HCT116 (cell line): Measurements from ENCODE around the gene SLC39A1. TPM values are rescaled to one million over a fixed set of nuclear protein-coding genes. Genes with fewer than 3 reads are reported as not detected.
"Not testable (repeated sequence)": the region's sequence is repeated elsewhere in the genome, so short reads cannot be mapped to it uniquely, and the experiment has no call there.

Experiments used
- ATAC-seq: fragments of 200-7000 bp; cut with Tn5 transposase; 2 replicates; pipeline ENCODE4 v1.9.1; 2020; ENCODE audit warnings: mild to moderate bottlenecking, moderate library complexity
- BruUV-seq: library from RNA; stranded (reverse); fragments of 400-500 nt; replicated peaks from 2 replicates; lab custom pipeline; 2021; lab: Mats Ljungman, UMichigan
- CTCF ChIA-PET: fragments of 300-600 bp; sonication (Branson Sonifier 250); formaldehyde crosslinking; loops from one replicate; lab custom pipeline; 2021; ENCODE audit warnings: antibody characterized with exemption; lab: Charles Lee
- POLR2A ChIA-PET: fragments of 300-600, 350-600 bp; sonication (Branson Sonifier 250); formaldehyde crosslinking; loops from one replicate; lab custom pipeline; 2021; ENCODE audit warnings: antibody characterized with exemption; lab: Charles Lee
- RAD21 ChIA-PET, 2 experiments: fragments of 300-600 bp; sonication (Branson Sonifier 250); formaldehyde crosslinking; loops; one replicate each; lab custom pipeline; 2023; ENCODE audit warnings: low total read pairs in 2 of 2; ENCODE audit not compliant: uncharacterized antibody in 2 of 2, unreplicated experiment in 2 of 2, low non-redundant PET in 1 of 2; lab: Charles Lee
- DNase-seq: peaks from one replicate; pipeline ENCODE4 v3.0.0-alpha.2; 2010; ENCODE audit warnings: low read depth, low spot score
- H2AFZ ChIP-seq: fragments of 200-600 bp; shearing (Covaris generic), sonication (generic); 2 replicates; pipeline ENCODE4 v1.6.1; 2017; ENCODE audit warnings: low read depth, mixed run types, mixed read lengths, antibody characterized with exemption, low read length; ENCODE audit not compliant: poor library complexity, severe bottlenecking
- H3K27ac ChIP-seq: 2 replicates; pipeline ENCODE4 v1.5.1; 2012; ENCODE audit warnings: low read depth, low read length
- H3K27me3 ChIP-seq: fragments of 200-600 bp; sonication (generic); 2 replicates; pipeline ENCODE4 v1.6.1; 2016; ENCODE audit warnings: mixed run types, low read length, mixed read lengths; ENCODE audit not compliant: insufficient read depth
- H3K36me3 ChIP-seq, 2 experiments: fragments of 200-500 bp in 1 of 2; fragments of 200-600 bp in 1 of 2; sonication (Bioruptor generic) in 1 of 2; sonication (generic) in 1 of 2; 2 replicates each; pipeline versions ENCODE4 v1.5.1 to v1.6.1; 2014 to 2016; ENCODE audit warnings: low read length in 2 of 2, inconsistent platforms in 1 of 2, mixed read lengths in 1 of 2, mixed run types in 1 of 2; ENCODE audit not compliant: insufficient read depth in 2 of 2, control insufficient read depth in 1 of 2
- H3K4me1 ChIP-seq, 2 experiments: fragments of 200-600 bp in 1 of 2; sonication (generic) in 1 of 2; 2 replicates each; pipeline versions ENCODE4 v1.5.1 to v1.6.1; 2012 to 2017; ENCODE audit warnings: low read length in 2 of 2, inconsistent platforms in 1 of 2, mild to moderate bottlenecking in 1 of 2, mixed read lengths in 1 of 2, mixed run types in 1 of 2, moderate library complexity in 1 of 2; ENCODE audit not compliant: insufficient read depth in 2 of 2, control insufficient read depth in 1 of 2
- H3K4me2 ChIP-seq: fragments of 200-600 bp; sonication (generic); 2 replicates; pipeline ENCODE4 v1.6.1; 2017; ENCODE audit warnings: mixed run types, low read length, mixed read lengths
- H3K4me3 ChIP-seq, 2 experiments: fragments of 200-600 bp in 1 of 2; sonication (generic) in 1 of 2; replicated peaks in 1 of 2; 2 replicates each; pipeline ENCODE4 v1.5.1; 2011 to 2016; ENCODE audit warnings: low read length in 2 of 2, control low read depth in 1 of 2, low read depth in 1 of 2, mild to moderate bottlenecking in 1 of 2, mixed read lengths in 1 of 2, mixed run types in 1 of 2
- H3K79me2 ChIP-seq: fragments of 200-600 bp; sonication (generic); 2 replicates; pipeline ENCODE4 v1.6.1; 2017; ENCODE audit warnings: mild to moderate bottlenecking, mixed run types, low read length, moderate library complexity, mixed read lengths; ENCODE audit not compliant: insufficient read depth
- H3K9ac ChIP-seq: fragments of 200-600 bp; sonication (generic); 2 replicates; pipeline ENCODE4 v1.6.1; 2016; ENCODE audit warnings: low read length, mixed read lengths
- H3K9me2 ChIP-seq: fragments of 200-600 bp; sonication (generic), shearing (Covaris generic); 2 replicates; pipeline ENCODE4 v1.6.1; 2017; ENCODE audit warnings: mixed run types, mild to moderate bottlenecking, moderate library complexity; ENCODE audit not compliant: insufficient read depth
- H3K9me3 ChIP-seq, 2 experiments: fragments of 200-500 bp in 1 of 2; fragments of 200-600 bp in 1 of 2; sonication (Bioruptor generic) in 1 of 2; sonication (generic) in 1 of 2; 2 replicates each; pipeline ENCODE4 v1.6.1; 2014 to 2017; ENCODE audit warnings: low read length in 2 of 2, mixed read lengths in 2 of 2, inconsistent platforms in 1 of 2, low read depth in 1 of 2, mild to moderate bottlenecking in 1 of 2, mixed run types in 1 of 2, moderate library complexity in 1 of 2; ENCODE audit not compliant: control insufficient read depth in 1 of 2, insufficient read depth in 1 of 2
- H4K20me1 ChIP-seq: fragments of 200-600 bp; sonication (generic), shearing (Covaris generic); 2 replicates; pipeline ENCODE4 v1.6.1; 2017; ENCODE audit warnings: mixed run types, mild to moderate bottlenecking, moderate library complexity; ENCODE audit not compliant: insufficient read depth
- CBX3 ChIP-seq: IDR thresholded peaks from 2 replicates; pipeline ENCODE4 v1.6.1; 2012; ENCODE audit warnings: low read depth
- CEBPB ChIP-seq: IDR thresholded peaks from 2 replicates; pipeline ENCODE4 v1.6.1; 2012; ENCODE audit warnings: low read depth
- CTCF ChIP-seq, 3 experiments: fragments of 200-600 bp in 1 of 3; sonication (generic) in 1 of 3; IDR thresholded peaks in 2 of 3; conservative IDR thresholded peaks in 1 of 3; 2 replicates each; pipeline ENCODE4 v1.5.1; 2012 to 2017; ENCODE audit warnings: low read depth in 2 of 3, low read length in 2 of 3, antibody characterized with exemption in 1 of 3, borderline replicate concordance in 1 of 3, control low read depth in 1 of 3, mild to moderate bottlenecking in 1 of 3, mixed read lengths in 1 of 3, mixed run types in 1 of 3, moderate library complexity in 1 of 3; ENCODE audit not compliant: insufficient read depth in 1 of 3
- EGR1 ChIP-seq: IDR thresholded peaks from 2 replicates; pipeline ENCODE4 v1.6.1; 2012; ENCODE audit warnings: low read depth
- ELF1 ChIP-seq: IDR thresholded peaks from 2 replicates; pipeline ENCODE4 v1.6.1; 2012; ENCODE audit warnings: low read depth, borderline replicate concordance
- EZH2 ChIP-seq: fragments of 200-600 bp; sonication (generic); IDR thresholded peaks from 2 replicates; pipeline ENCODE4 v1.6.1; 2017; ENCODE audit warnings: antibody characterized with exemption, mixed run types
- EZH2phosphoT487 ChIP-seq: fragments of 200-600 bp; IDR thresholded peaks from 2 replicates; pipeline ENCODE4 v1.6.1; 2018; ENCODE audit warnings: antibody characterized with exemption, borderline replicate concordance
- FOSL1 ChIP-seq: IDR thresholded peaks from 2 replicates; pipeline ENCODE4 v1.6.1; 2012; ENCODE audit warnings: low read depth
- JUND ChIP-seq: IDR thresholded peaks from 2 replicates; pipeline ENCODE4 v1.6.1; 2012
- MAX ChIP-seq: IDR thresholded peaks from 2 replicates; pipeline ENCODE4 v1.6.1; 2012
- POLR2A ChIP-seq: IDR thresholded peaks from 2 replicates; pipeline ENCODE4 v1.7.0; 2011; ENCODE audit warnings: borderline replicate concordance; ENCODE audit not compliant: insufficient read depth, insufficient read length; ENCODE audit errors: extremely low read depth
- RAD21 ChIP-seq: IDR thresholded peaks from 2 replicates; pipeline ENCODE4 v1.6.1; 2012; ENCODE audit warnings: low read depth, mild to moderate bottlenecking
- SIN3A ChIP-seq: IDR thresholded peaks from 2 replicates; pipeline ENCODE4 v1.6.1; 2012; ENCODE audit warnings: low read depth
- SP1 ChIP-seq: IDR thresholded peaks from 2 replicates; pipeline ENCODE4 v1.6.1; 2012; ENCODE audit warnings: low read depth
- SRF ChIP-seq: IDR thresholded peaks from 2 replicates; pipeline ENCODE4 v1.6.1; 2012; ENCODE audit warnings: low read depth
- ZBTB33 ChIP-seq: IDR thresholded peaks from 2 replicates; pipeline ENCODE4 v1.6.1; 2011; ENCODE audit warnings: mild to moderate bottlenecking, low read length, moderate library complexity; ENCODE audit not compliant: insufficient replicate concordance; ENCODE audit errors: extremely low read depth
- ZFX ChIP-seq: fragments of 450-650 bp; IDR thresholded peaks from 2 replicates; pipeline ENCODE4 v1.6.1; 2017
- ZNF274 ChIP-seq: fragments of 200-500 bp; sonication (Bioruptor generic); IDR thresholded peaks from 2 replicates; pipeline ENCODE4 v1.6.1; 2014; ENCODE audit warnings: mild to moderate bottlenecking, low read depth, low read length, inconsistent platforms
- intact Hi-C: fragments of 100-400 bp; cut with micrococcal nuclease; formaldehyde crosslinking; loops from 2 replicates; pipeline ENCODE4 v1.10.0; 2022
- total RNA-seq: library from RNA; stranded (reverse); gene quantifications from one replicate; pipeline ENCODE4 v1.2.1, GENCODE V29; 2021; ENCODE audit not compliant: unreplicated experiment

Gene SLC39A1
- total RNA-seq, 1 experiment from 2014 or later = 51.5 TPM

- Histone ChIP-seq H3K9me3 (no peaks in the 10 kb centered on the region), H3K4me3 (no peak overlapping the region), H3K4me1 (peaks cover 12 to 28% of the 10 kb centered on the region in 2 experiments), H3K36me3 (peaks cover 3 to 4% of the 10 kb centered on the region in 2 experiments; a peak in 1 of 4 replicates), H2AFZ (no peak overlapping the region), H3K9me2 (no peaks in the 10 kb centered on the region), H3K4me2 (peak overlapping the region; percentile 80; the same call in 1 of the 2 replicates), H3K9ac (no peak overlapping the region), H3K27ac (no peak overlapping the region), H3K27me3 (no peaks in the 10 kb centered on the region), H4K20me1 (no peaks in the 10 kb centered on the region), H3K79me2 (peaks cover 4% of the 10 kb centered on the region; the same call in 1 of the 2 replicates)
- no TSS peak for BruUV-seq
- ChIA-PET CTCF (interaction anchor here (0.7 kb wide), 1 partner anchor 95 kb away, joined by 3 read pairs; no protein-coding TSS in a partner anchor), POLR2A (no interaction called here), RAD21 (no interaction called here)
- DNase-seq = no peak
- ATAC-seq = no peak
- TF ChIP-seq FOSL1 = no peak
- no peak for TF ChIP-seq RAD21
- no peak for TF ChIP-seq EZH2
- no peak for TF ChIP-seq ELF1
- no peak for TF ChIP-seq SRF
- no peak for TF ChIP-seq MAX
- no peak for TF ChIP-seq SIN3A
- no peak for TF ChIP-seq ZBTB33
- TF ChIP-seq POLR2A = no peak
- TF ChIP-seq EZH2phosphoT487 = no peak
- TF ChIP-seq SP1 = no peak
- no peak for TF ChIP-seq CTCF (IDR thresholded peaks at IDR 0.05 in 2 of 3, conservative IDR thresholded peaks at IDR 0.05 in 1 of 3; ENCODE audit: borderline replicate concordance in 1 of 3, insufficient read depth in 1 of 3, low read depth in 2 of 3, low read length in 2 of 3)
- no peak for TF ChIP-seq JUND
- no peak for TF ChIP-seq ZNF274
- no peak for TF ChIP-seq CBX3
- no peak for TF ChIP-seq CEBPB
- TF ChIP-seq ZFX = no peak
- no peak for TF ChIP-seq EGR1
- intact Hi-C loops = no loop called here
These were observed 21.0 kb upstream of the SLC39A1 start for GRCh38 chr1:153984123-153984894.

GRCh38 chr1:153981735-153982134, 18.4 kb upstream of the SLC39A1 start:
- intact Hi-C loops, H3K4me2 ChIP-seq, CTCF ChIA-PET, H3K36me3 ChIP-seq, H3K27me3 ChIP-seq, H3K9ac ChIP-seq, H3K9me2 ChIP-seq, H2AFZ ChIP-seq, H3K9me3 ChIP-seq, H4K20me1 ChIP-seq, POLR2A ChIA-PET, H3K4me3 ChIP-seq, RAD21 ChIA-PET, H3K27ac ChIP-seq, ATAC-seq, DNase-seq: not testable (repeated sequence)
- Histone ChIP-seq H3K4me1 (peaks cover 9 to 24% of the 10 kb centered on the region in 2 experiments), H3K79me2 (peaks cover 11% of the 10 kb centered on the region)
- BruUV-seq = TSS peak; percentile 67
